Neural cell (in vitro differentiated cells): ENCODE data around the gene CUX1. TPM values are rescaled to one million over a fixed set of nuclear protein-coding genes. Genes with fewer than 3 reads are reported as not detected.
"Not testable (repeated sequence)": the region's sequence is repeated elsewhere in the genome, so short reads cannot be mapped to it uniquely, and the experiment has no call there.

Experiments used
- H2AFZ ChIP-seq: fragments of 200-600, 300-800 bp; sonication (generic), shearing (Covaris generic); 2 replicates; pipeline ENCODE4 v1.6.0; 2014; ENCODE audit warnings: low read depth, mild to moderate bottlenecking, antibody characterized with exemption, low read length, moderate library complexity
- H3F3A ChIP-seq: fragments of 200-600 bp; shearing (Covaris generic); 2 replicates; pipeline ENCODE4 v1.6.1; 2016; ENCODE audit warnings: mild to moderate bottlenecking, moderate library complexity, mixed read lengths, antibody characterized with exemption, low read length; ENCODE audit not compliant: insufficient read depth, poor library complexity, severe bottlenecking
- H3K27ac ChIP-seq: fragments of 200-600, 300-800 bp; sonication (generic), shearing (Covaris generic); 2 replicates; pipeline ENCODE4 v1.5.1; 2014; ENCODE audit warnings: mild to moderate bottlenecking, low read length, moderate library complexity
- H3K27me3 ChIP-seq: fragments of 300-800, 200-600 bp; sonication (generic), shearing (Covaris generic); 2 replicates; pipeline ENCODE4 v1.6.0; 2014; ENCODE audit warnings: mild to moderate bottlenecking, low read depth, low read length, moderate library complexity; ENCODE audit not compliant: insufficient read depth
- H3K36me3 ChIP-seq: fragments of 300-800, 200-600 bp; sonication (generic), shearing (Covaris generic); 2 replicates; pipeline ENCODE4 v1.5.1; 2014; ENCODE audit warnings: mild to moderate bottlenecking, antibody characterized with exemption, low read length, moderate library complexity; ENCODE audit not compliant: insufficient read depth
- H3K4me2 ChIP-seq: fragments of 300-800, 200-600 bp; sonication (generic), shearing (Covaris generic); 2 replicates; pipeline ENCODE4 v1.6.0; 2014; ENCODE audit warnings: mild to moderate bottlenecking, low read length
- H3K4me3 ChIP-seq: fragments of 300-800, 200-600 bp; sonication (generic), shearing (Covaris generic); 2 replicates; pipeline ENCODE4 v1.5.1; 2014; ENCODE audit warnings: mild to moderate bottlenecking, low read length, moderate library complexity
- H3K79me2 ChIP-seq: fragments of 200-600 bp; shearing (Covaris generic); replicated peaks from 2 replicates; pipeline ENCODE4 v1.6.0; 2014; ENCODE audit warnings: mild to moderate bottlenecking, low read length, moderate library complexity; ENCODE audit not compliant: insufficient read depth
- H3K9ac ChIP-seq: fragments of 300-800, 200-600 bp; sonication (generic), shearing (Covaris generic); 2 replicates; pipeline ENCODE4 v1.6.1; 2016; ENCODE audit warnings: mild to moderate bottlenecking, low read length, mixed read lengths
- H3K9me2 ChIP-seq: fragments of 200-600 bp; shearing (Covaris generic); 2 replicates; pipeline ENCODE4 v1.6.1; 2016; ENCODE audit warnings: mild to moderate bottlenecking, low read length, mixed read lengths; ENCODE audit not compliant: insufficient read depth
- H3K9me3 ChIP-seq: fragments of 200-600, 300-800 bp; sonication (generic), shearing (Covaris generic); 2 replicates; pipeline ENCODE4 v1.6.1; 2016; ENCODE audit warnings: mild to moderate bottlenecking, mixed run types, low read length, moderate library complexity, mixed read lengths
- H4K20me1 ChIP-seq: fragments of 200-600 bp; shearing (Covaris generic); 2 replicates; pipeline ENCODE4 v1.6.1; 2016; ENCODE audit warnings: mild to moderate bottlenecking, mixed run types; ENCODE audit not compliant: insufficient read depth
- EP300 ChIP-seq: fragments of 450-650 bp; conservative IDR thresholded peaks from 2 replicates; pipeline ENCODE4 v1.6.1; 2014; ENCODE audit warnings: antibody characterized with exemption, mild to moderate bottlenecking, moderate library complexity; ENCODE audit not compliant: poor library complexity, severe bottlenecking
- EZH2 ChIP-seq: fragments of 200-600, 300-800 bp; shearing (Covaris generic), sonication (generic); IDR thresholded peaks from 2 replicates; pipeline ENCODE4 v1.6.1; 2014; ENCODE audit warnings: antibody characterized with exemption, low read length, borderline replicate concordance, mild to moderate bottlenecking; ENCODE audit not compliant: insufficient read depth, poor library complexity, severe bottlenecking
- MXI1 ChIP-seq: fragments of 450-650 bp; conservative IDR thresholded peaks from 2 replicates; pipeline ENCODE4 v1.6.1; 2014; ENCODE audit warnings: antibody characterized with exemption, mild to moderate bottlenecking; ENCODE audit not compliant: poor library complexity, severe bottlenecking
- POLR2AphosphoS5 ChIP-seq: IDR thresholded peaks from 2 replicates; pipeline ENCODE4 v1.6.1; 2012
- RAD21 ChIP-seq: fragments of 450-650 bp; conservative IDR thresholded peaks from 2 replicates; pipeline ENCODE4 v1.6.1; 2014; ENCODE audit warnings: antibody characterized with exemption, mild to moderate bottlenecking, moderate library complexity
- SMC3 ChIP-seq: fragments of 450-650 bp; conservative IDR thresholded peaks from 2 replicates; pipeline ENCODE4 v1.6.1; 2014; ENCODE audit warnings: antibody characterized with exemption, mild to moderate bottlenecking, moderate library complexity; ENCODE audit not compliant: poor library complexity
- TAF1 ChIP-seq: IDR thresholded peaks from 2 replicates; pipeline ENCODE4 v1.6.1; 2012; ENCODE audit warnings: low read depth
- polyA plus RNA-seq: library from polyadenylated mRNA; depleted of rRNA; stranded (reverse); fragments of >200 nt; gene quantifications from 2 replicates; pipeline ENCODE4 v1.2.3, GENCODE V29; 2014
- TF ChIP-seq, protein P1 (sequence below): fragments of 450-650 bp; IDR thresholded peaks from 2 replicates; pipeline ENCODE4 v1.5.1; 2014; ENCODE audit warnings: antibody characterized with exemption, mild to moderate bottlenecking, moderate library complexity; ENCODE audit not compliant: poor library complexity, severe bottlenecking
- TF ChIP-seq, protein P2 (sequence below): IDR thresholded peaks from 2 replicates; pipeline ENCODE4 v1.6.1; 2012; ENCODE audit warnings: borderline replicate concordance

Gene CUX1
- polyA plus RNA-seq, 1 donor from 2014 or later = 26.6 TPM

DNA sequence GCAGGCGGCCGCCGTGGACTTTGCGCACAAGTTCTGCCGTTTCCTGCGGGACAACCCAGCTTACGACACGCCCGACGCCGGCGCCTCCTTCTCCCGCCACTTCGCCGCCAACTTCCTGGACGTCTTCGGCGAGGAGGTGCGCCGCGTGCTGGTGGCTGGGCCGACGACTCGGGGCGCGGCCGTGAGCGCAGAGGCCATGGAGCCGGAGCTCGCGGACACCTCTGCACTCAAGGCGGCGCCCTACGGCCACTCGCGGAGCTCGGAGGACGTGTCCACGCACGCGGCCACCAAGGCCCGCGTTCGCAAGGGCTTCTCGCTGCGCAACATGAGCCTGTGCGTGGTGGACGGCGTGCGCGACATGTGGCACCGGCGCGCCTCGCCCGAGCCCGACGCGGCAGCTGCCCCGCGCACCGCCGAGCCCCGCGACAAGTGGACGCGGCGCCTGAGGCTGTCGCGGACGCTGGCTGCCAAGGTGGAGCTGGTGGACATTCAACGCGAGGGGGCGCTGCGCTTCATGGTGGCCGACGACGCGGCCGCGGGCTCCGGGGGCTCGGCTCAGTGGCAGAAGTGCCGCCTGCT is 483.3 kb downstream of the CUX1 start:
- no peaks in the 10 kb centered on the region for H4K20me1 ChIP-seq
- no peaks in the 10 kb centered on the region for H3K9me2 ChIP-seq
- no peaks in the 10 kb centered on the region for H3K9me3 ChIP-seq
- H3K36me3 ChIP-seq = no peaks in the 10 kb centered on the region
- H3K27me3 ChIP-seq = no peaks in the 10 kb centered on the region
- no peak overlapping the region for H3K27ac ChIP-seq
- H2AFZ ChIP-seq = no peak overlapping the region
- no peaks in the 10 kb centered on the region for H3F3A ChIP-seq
- H3K4me3 ChIP-seq = no peak overlapping the region
- TF ChIP-seq SMC3 (no peak), TAF1 (no peak), POLR2AphosphoS5 (no peak), RAD21 (no peak), EZH2 (no peak), EP300 (no peak), MXI1 (no peak)
- TF ChIP-seq, protein P1, sequence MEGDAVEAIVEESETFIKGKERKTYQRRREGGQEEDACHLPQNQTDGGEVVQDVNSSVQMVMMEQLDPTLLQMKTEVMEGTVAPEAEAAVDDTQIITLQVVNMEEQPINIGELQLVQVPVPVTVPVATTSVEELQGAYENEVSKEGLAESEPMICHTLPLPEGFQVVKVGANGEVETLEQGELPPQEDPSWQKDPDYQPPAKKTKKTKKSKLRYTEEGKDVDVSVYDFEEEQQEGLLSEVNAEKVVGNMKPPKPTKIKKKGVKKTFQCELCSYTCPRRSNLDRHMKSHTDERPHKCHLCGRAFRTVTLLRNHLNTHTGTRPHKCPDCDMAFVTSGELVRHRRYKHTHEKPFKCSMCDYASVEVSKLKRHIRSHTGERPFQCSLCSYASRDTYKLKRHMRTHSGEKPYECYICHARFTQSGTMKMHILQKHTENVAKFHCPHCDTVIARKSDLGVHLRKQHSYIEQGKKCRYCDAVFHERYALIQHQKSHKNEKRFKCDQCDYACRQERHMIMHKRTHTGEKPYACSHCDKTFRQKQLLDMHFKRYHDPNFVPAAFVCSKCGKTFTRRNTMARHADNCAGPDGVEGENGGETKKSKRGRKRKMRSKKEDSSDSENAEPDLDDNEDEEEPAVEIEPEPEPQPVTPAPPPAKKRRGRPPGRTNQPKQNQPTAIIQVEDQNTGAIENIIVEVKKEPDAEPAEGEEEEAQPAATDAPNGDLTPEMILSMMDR = no peak
- TF ChIP-seq, protein P2, sequence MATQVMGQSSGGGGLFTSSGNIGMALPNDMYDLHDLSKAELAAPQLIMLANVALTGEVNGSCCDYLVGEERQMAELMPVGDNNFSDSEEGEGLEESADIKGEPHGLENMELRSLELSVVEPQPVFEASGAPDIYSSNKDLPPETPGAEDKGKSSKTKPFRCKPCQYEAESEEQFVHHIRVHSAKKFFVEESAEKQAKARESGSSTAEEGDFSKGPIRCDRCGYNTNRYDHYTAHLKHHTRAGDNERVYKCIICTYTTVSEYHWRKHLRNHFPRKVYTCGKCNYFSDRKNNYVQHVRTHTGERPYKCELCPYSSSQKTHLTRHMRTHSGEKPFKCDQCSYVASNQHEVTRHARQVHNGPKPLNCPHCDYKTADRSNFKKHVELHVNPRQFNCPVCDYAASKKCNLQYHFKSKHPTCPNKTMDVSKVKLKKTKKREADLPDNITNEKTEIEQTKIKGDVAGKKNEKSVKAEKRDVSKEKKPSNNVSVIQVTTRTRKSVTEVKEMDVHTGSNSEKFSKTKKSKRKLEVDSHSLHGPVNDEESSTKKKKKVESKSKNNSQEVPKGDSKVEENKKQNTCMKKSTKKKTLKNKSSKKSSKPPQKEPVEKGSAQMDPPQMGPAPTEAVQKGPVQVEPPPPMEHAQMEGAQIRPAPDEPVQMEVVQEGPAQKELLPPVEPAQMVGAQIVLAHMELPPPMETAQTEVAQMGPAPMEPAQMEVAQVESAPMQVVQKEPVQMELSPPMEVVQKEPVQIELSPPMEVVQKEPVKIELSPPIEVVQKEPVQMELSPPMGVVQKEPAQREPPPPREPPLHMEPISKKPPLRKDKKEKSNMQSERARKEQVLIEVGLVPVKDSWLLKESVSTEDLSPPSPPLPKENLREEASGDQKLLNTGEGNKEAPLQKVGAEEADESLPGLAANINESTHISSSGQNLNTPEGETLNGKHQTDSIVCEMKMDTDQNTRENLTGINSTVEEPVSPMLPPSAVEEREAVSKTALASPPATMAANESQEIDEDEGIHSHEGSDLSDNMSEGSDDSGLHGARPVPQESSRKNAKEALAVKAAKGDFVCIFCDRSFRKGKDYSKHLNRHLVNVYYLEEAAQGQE = no peak
- no peak overlapping the region for H3K9ac ChIP-seq
- H3K4me2 ChIP-seq = no peak overlapping the region
- no peaks in the 10 kb centered on the region for H3K79me2 ChIP-seq

DNA sequence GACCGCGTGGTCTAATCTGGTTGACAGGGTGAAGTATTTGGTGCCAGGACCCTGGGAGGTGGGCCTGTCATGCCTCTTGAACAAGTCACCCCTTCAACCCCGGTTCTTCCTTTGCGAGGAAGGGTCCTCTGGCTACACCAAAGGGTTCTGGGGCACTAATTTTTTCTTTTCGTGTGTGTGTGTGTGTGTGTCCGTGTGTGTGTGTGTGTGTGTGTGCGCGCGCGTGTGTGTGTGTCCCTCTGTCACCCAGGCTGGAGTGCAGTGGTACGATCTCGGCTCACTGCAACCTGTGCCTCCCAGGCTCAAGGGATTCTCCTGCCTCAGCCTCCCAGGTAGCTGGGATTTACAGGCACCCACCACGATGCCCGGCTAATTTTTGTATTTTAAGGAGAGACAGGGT is 483.9 kb downstream of the CUX1 start:
- H3K4me2 ChIP-seq, H3K9me3 ChIP-seq, H3F3A ChIP-seq, H3K27me3 ChIP-seq, H3K27ac ChIP-seq, H3K9me2 ChIP-seq, H2AFZ ChIP-seq, H3K36me3 ChIP-seq, H3K9ac ChIP-seq, H3K79me2 ChIP-seq, H3K4me3 ChIP-seq, H4K20me1 ChIP-seq: not testable (repeated sequence)

DNA sequence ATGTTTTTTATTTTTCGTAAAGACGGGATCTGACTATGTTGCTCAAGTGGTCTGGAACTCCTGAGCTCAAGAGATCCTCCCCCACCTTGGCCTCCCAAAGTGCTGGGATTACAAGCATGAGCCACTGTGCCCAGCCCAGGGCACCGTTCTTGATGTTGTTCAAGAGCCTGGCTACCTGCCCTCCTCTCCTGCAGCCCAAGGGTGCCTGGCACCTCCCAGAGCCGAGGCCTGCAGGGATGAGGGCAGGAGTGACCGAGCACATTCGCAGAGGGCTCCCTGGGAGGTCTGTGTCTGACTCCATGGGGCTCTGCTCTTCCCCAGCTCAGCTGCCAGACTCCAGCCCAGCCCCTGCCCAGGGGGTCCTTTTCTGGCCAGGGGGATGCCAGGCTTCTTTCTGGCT is 484.6 kb downstream of the CUX1 start:
- Histone ChIP-seq H3K9me3 (no peaks in the 10 kb centered on the region), H3K27me3 (no peaks in the 10 kb centered on the region), H2AFZ (no peak overlapping the region), H3K9ac (no peak overlapping the region), H3K4me3 (no peak overlapping the region), H3K79me2 (no peaks in the 10 kb centered on the region), H3K27ac (no peak overlapping the region), H3K36me3 (no peaks in the 10 kb centered on the region), H3K4me2 (no peak overlapping the region), H3F3A (no peaks in the 10 kb centered on the region), H3K9me2 (no peaks in the 10 kb centered on the region), H4K20me1 (no peaks in the 10 kb centered on the region)
- TF ChIP-seq MXI1 (no peak), EZH2 (no peak), TAF1 (no peak), POLR2AphosphoS5 (no peak), RAD21 (no peak), SMC3 (no peak), EP300 (no peak)
- TF ChIP-seq, protein P1 = no peak
- TF ChIP-seq, protein P2 = no peak
